ENCODE measurements around the gene DNAH17. TPM values are rescaled to one million over a fixed set of nuclear protein-coding genes. Genes with fewer than 3 reads are reported as not detected.

DNAH17 gene
- polyA plus RNA-seq, 1 experiment: not detected

GRCh38 chr17:78617511-78618061, 40.4 kb upstream of the DNAH17 start:
- Histone ChIP-seq H3K27ac (ENCODE audit: low read depth, low read length) (no peak overlapping the region), H3K4me3 (ENCODE audit: low read depth, low read length) (no peak overlapping the region), H3K27me3 (ENCODE audit: control insufficient read depth, insufficient read depth, low read length) (peaks cover 9% of the 10 kb centered on the region), H3K9me3 (ENCODE audit: control insufficient read depth, insufficient read depth, low read length) (peaks cover 6% of the 10 kb centered on the region)
- no peak for DNase-seq (ENCODE audit: low read depth, low spot score)
- no peak for TF ChIP-seq CTCF (IDR thresholded peaks at IDR 0.05; ENCODE audit: low read depth, low read length)
- ChIA-PET POLR2A (interaction anchor here (0.7 kb wide), 1 partner anchor 14 kb away, joined by 3 read pairs; no protein-coding TSS in a partner anchor), CTCF (no interaction called here)

- H3K4me3 ChIP-seq (ENCODE audit: low read depth, low read length): no peak overlapping the region
- no peak for DNase-seq (ENCODE audit: low read depth, low spot score)
- H3K27me3 ChIP-seq (ENCODE audit: control insufficient read depth, insufficient read depth, low read length): peaks cover 9% of the 10 kb centered on the region
- peaks cover 6% of the 10 kb centered on the region for H3K9me3 ChIP-seq (ENCODE audit: control insufficient read depth, insufficient read depth, low read length)
- CTCF ChIA-PET: no interaction called here
- TF ChIP-seq CTCF (IDR thresholded peaks at IDR 0.05; ENCODE audit: low read depth, low read length): no peak
- no peak overlapping the region for H3K27ac ChIP-seq (ENCODE audit: low read depth, low read length)
- POLR2A ChIA-PET: interaction anchor here (0.7 kb wide), 1 partner anchor 13 kb away, joined by 3 read pairs; no protein-coding TSS in a partner anchor
Measured at GRCh38 chr17:78616946-78617345, 39.8 kb upstream of the DNAH17 start.

- peaks cover 3% of the 10 kb centered on the region; the same call in 1 of the 2 replicates for H3K9me3 ChIP-seq (ENCODE audit: control insufficient read depth, insufficient read depth, low read length)
- no peak for DNase-seq (ENCODE audit: low read depth, low spot score)
- TF ChIP-seq CTCF (IDR thresholded peaks at IDR 0.05; ENCODE audit: low read depth, low read length): no peak
- no peak overlapping the region for H3K27ac ChIP-seq (ENCODE audit: low read depth, low read length)
- ChIA-PET POLR2A (no interaction called here), CTCF (no interaction called here)
- peaks cover 9% of the 10 kb centered on the region for H3K27me3 ChIP-seq (ENCODE audit: control insufficient read depth, insufficient read depth, low read length)
- no peak overlapping the region for H3K4me3 ChIP-seq (ENCODE audit: low read depth, low read length)
Measured at GRCh38 chr17:78615631-78616030, 38.4 kb upstream of the DNAH17 start.

GRCh38 chr17:78613416-78613815, 36.2 kb upstream of the DNAH17 start:
- POLR2A ChIA-PET: no interaction called here
- Histone ChIP-seq H3K27ac (ENCODE audit: low read depth, low read length) (no peak overlapping the region), H3K27me3 (ENCODE audit: control insufficient read depth, insufficient read depth, low read length) (peaks cover 21% of the 10 kb centered on the region), H3K4me3 (ENCODE audit: low read depth, low read length) (no peak overlapping the region), H3K9me3 (ENCODE audit: control insufficient read depth, insufficient read depth, low read length) (no peaks in the 10 kb centered on the region)
- TF ChIP-seq CTCF (IDR thresholded peaks at IDR 0.05; ENCODE audit: low read depth, low read length): no peak
- no peak for DNase-seq (ENCODE audit: low read depth, low spot score)
- CTCF ChIA-PET: no interaction called here

GRCh38 chr17:78611607-78612006, 34.4 kb upstream of the DNAH17 start:
- Histone ChIP-seq H3K4me3 (ENCODE audit: low read depth, low read length) (no peak overlapping the region), H3K27ac (ENCODE audit: low read depth, low read length) (no peak overlapping the region), H3K9me3 (ENCODE audit: control insufficient read depth, insufficient read depth, low read length) (no peaks in the 10 kb centered on the region), H3K27me3 (ENCODE audit: control insufficient read depth, insufficient read depth, low read length) (peaks cover 26% of the 10 kb centered on the region)
- ChIA-PET POLR2A (interaction anchor here (1.0 kb wide), 1 partner anchor 19 kb away, joined by 3 read pairs; no protein-coding TSS in a partner anchor), CTCF (no interaction called here)
- no peak for TF ChIP-seq CTCF (IDR thresholded peaks at IDR 0.05; ENCODE audit: low read depth, low read length)
- DNase-seq (ENCODE audit: low read depth, low spot score): peak; percentile 29
